GM21360 (cell line): ENCODE results near the gene EMP3.
"Not testable (repeated sequence)": the region's sequence is repeated elsewhere in the genome, so short reads cannot be mapped to it uniquely, and the experiment has no call there.

Source experiments
- ATAC-seq: cut with Tn5 transposase; IDR thresholded peaks from one replicate; pipeline ENCODE4 v1.9.1; 2021; ENCODE audit warnings: mild to moderate bottlenecking, moderate library complexity; ENCODE audit not compliant: unreplicated experiment

Gene EMP3

GRCh38 chr19:48371367-48371766 lies 46.0 kb downstream of the EMP3 start:
- no peak for ATAC-seq

- ATAC-seq: not testable (repeated sequence)
Measured at GRCh38 chr19:48371771-48372170, 46.4 kb downstream of the EMP3 start.

- no peak for ATAC-seq
Measured at GRCh38 chr19:48372904-48373303, 47.6 kb downstream of the EMP3 start.

- ATAC-seq: no peak
Measured at GRCh38 chr19:48373567-48373966, 48.2 kb downstream of the EMP3 start.

GRCh38 chr19:48378194-48378570 lies 52.8 kb downstream of the EMP3 start:
- no peak for ATAC-seq

- no peak for ATAC-seq
Measured at GRCh38 chr19:48379058-48379457, 53.7 kb downstream of the EMP3 start.
